ENCODE data around the gene LIPH.
"Not testable (repeated sequence)": the region's sequence is repeated elsewhere in the genome, so short reads cannot be mapped to it uniquely, and the experiment has no call there.

LIPH gene

GRCh38 chr3:185479373-185479945 is 72.9 kb downstream of the LIPH start:
- no peak for DNase-seq

GRCh38 chr3:185477316-185477715 is 75.1 kb downstream of the LIPH start:
- DNase-seq: no peak

GRCh38 chr3:185474922-185475321 is 77.5 kb downstream of the LIPH start:
- DNase-seq: not testable (repeated sequence)

- DNase-seq: no peak
These were observed 79.0 kb downstream of the LIPH start for GRCh38 chr3:185473290-185473815.

GRCh38 chr3:185470323-185470722 is 82.1 kb downstream of the LIPH start:
- no peak for DNase-seq

- DNase-seq: no peak
These were observed 82.8 kb downstream of the LIPH start for GRCh38 chr3:185469542-185469941.

- DNase-seq: not testable (repeated sequence)
These were observed 86.3 kb downstream of the LIPH start for GRCh38 chr3:185466123-185466522.

- DNase-seq: no peak
These were observed 86.9 kb downstream of the LIPH start for GRCh38 chr3:185465471-185465870.

GRCh38 chr3:185460719-185461350 is 91.6 kb downstream of the LIPH start:
- no peak for DNase-seq

- no peak for DNase-seq
These were observed 92.1 kb downstream of the LIPH start for GRCh38 chr3:185460309-185460708.

GRCh38 chr3:185457376-185457775 is 95.0 kb downstream of the LIPH start:
- no peak for DNase-seq

All from islet precursor cell (in vitro differentiated cells).